SK-N-SH (cell line): ENCODE measurements around the gene GLB1L3.

Source experiments
- CHD2 ChIP-seq: fragments of 150-350 bp; IDR thresholded peaks from 2 replicates; pipeline ENCODE4 v1.6.1; 2018; ENCODE audit warnings: low read length; ENCODE audit not compliant: partially characterized antibody
- FOXM1 ChIP-seq: IDR thresholded peaks from 2 replicates; pipeline ENCODE4 v1.4.0; 2012; ENCODE audit warnings: low read depth, mild to moderate bottlenecking
- RFX5 ChIP-seq: IDR thresholded peaks from 2 replicates; pipeline ENCODE4 v1.6.1; 2012; ENCODE audit warnings: mild to moderate bottlenecking, improper control_type of control experiment, low read length
- TF ChIP-seq, protein P1 (sequence below): fragments of 200-600 bp; sonication (generic); IDR thresholded peaks from 2 replicates; pipeline ENCODE4 v1.6.1; 2017; ENCODE audit warnings: antibody characterized with exemption, mild to moderate bottlenecking, moderate library complexity

DNA sequence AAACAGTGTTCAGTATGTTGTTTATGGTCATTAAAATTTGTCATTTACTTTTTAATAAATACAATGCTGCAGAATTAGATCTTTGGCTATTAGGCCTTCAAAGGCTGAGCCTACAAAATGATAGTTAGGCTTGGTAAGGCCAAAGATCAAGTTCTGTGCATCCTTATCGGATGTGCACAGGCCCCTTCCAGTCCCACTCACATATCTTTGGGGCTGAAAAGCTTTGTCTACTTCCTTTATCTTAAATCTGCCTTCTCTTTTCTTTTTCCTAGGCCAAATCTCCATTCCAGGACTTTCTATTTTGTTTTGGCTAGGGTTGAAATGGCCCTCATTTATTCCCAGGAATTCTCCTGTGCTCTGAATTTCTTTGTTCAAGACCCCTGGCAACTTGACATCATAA, 52.3 kb downstream of the GLB1L3 start:
- TF ChIP-seq CHD2 (no peak), FOXM1 (no peak), RFX5 (no peak)
- TF ChIP-seq, protein P1, sequence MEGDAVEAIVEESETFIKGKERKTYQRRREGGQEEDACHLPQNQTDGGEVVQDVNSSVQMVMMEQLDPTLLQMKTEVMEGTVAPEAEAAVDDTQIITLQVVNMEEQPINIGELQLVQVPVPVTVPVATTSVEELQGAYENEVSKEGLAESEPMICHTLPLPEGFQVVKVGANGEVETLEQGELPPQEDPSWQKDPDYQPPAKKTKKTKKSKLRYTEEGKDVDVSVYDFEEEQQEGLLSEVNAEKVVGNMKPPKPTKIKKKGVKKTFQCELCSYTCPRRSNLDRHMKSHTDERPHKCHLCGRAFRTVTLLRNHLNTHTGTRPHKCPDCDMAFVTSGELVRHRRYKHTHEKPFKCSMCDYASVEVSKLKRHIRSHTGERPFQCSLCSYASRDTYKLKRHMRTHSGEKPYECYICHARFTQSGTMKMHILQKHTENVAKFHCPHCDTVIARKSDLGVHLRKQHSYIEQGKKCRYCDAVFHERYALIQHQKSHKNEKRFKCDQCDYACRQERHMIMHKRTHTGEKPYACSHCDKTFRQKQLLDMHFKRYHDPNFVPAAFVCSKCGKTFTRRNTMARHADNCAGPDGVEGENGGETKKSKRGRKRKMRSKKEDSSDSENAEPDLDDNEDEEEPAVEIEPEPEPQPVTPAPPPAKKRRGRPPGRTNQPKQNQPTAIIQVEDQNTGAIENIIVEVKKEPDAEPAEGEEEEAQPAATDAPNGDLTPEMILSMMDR, result no peak
